Smooth muscle cell (in vitro differentiated cells): ENCODE measurements around the gene ABCC1. TPM values are rescaled to one million over a fixed set of nuclear protein-coding genes. Genes with fewer than 3 reads are reported as not detected.

Source experiments
- DNase-seq: peaks from one replicate; lab custom pipeline; 2025; ENCODE audit not compliant: unreplicated experiment; lab: John Stamatoyannopoulos, UW
- H2AFZ ChIP-seq: fragments of 200-600 bp; sonication (generic); 2 replicates; pipeline ENCODE4 v1.6.0; 2016; ENCODE audit warnings: antibody characterized with exemption, low read depth, mild to moderate bottlenecking
- H3F3A ChIP-seq: fragments of 200-600 bp; sonication (generic); 2 replicates; pipeline ENCODE4 v1.6.0; 2017; ENCODE audit warnings: antibody characterized with exemption, low read depth
- H3K27ac ChIP-seq: fragments of 200-600 bp; sonication (generic); 2 replicates; pipeline ENCODE4 v1.5.1; 2016; ENCODE audit warnings: low read depth, mild to moderate bottlenecking
- H3K27me3 ChIP-seq: fragments of 200-600 bp; sonication (generic); 2 replicates; pipeline ENCODE4 v1.6.1; 2016; ENCODE audit warnings: low read depth, mild to moderate bottlenecking
- H3K36me3 ChIP-seq: fragments of 200-600 bp; sonication (generic); 2 replicates; pipeline ENCODE4 v1.5.1; 2016; ENCODE audit warnings: low read depth
- H3K4me1 ChIP-seq: fragments of 200-600 bp; sonication (generic); 2 replicates; pipeline ENCODE4 v1.5.1; 2016; ENCODE audit warnings: low read depth
- H3K4me2 ChIP-seq: fragments of 200-600 bp; sonication (generic); 2 replicates; pipeline ENCODE4 v1.6.0; 2016; ENCODE audit warnings: mild to moderate bottlenecking
- H3K4me3 ChIP-seq: fragments of 200-600 bp; sonication (generic); 2 replicates; pipeline ENCODE4 v1.5.1; 2016; ENCODE audit warnings: mild to moderate bottlenecking
- H3K79me2 ChIP-seq: fragments of 200-600 bp; sonication (generic); 2 replicates; pipeline ENCODE4 v1.6.0; 2016; ENCODE audit warnings: low read depth, mild to moderate bottlenecking
- H3K9ac ChIP-seq: fragments of 200-600 bp; sonication (generic); 2 replicates; pipeline ENCODE4 v1.6.0; 2016; ENCODE audit warnings: low read depth
- H3K9me3 ChIP-seq: fragments of 200-600 bp; sonication (generic); replicated peaks from 2 replicates; pipeline ENCODE4 v1.5.1; 2016; ENCODE audit warnings: low read depth
- H4K20me1 ChIP-seq: fragments of 200-600 bp; sonication (generic); 2 replicates; pipeline ENCODE4 v1.6.0; 2016; ENCODE audit warnings: low read depth
- WGBS: methylation state at CpG from one replicate; pipeline ENCODE4 v1.1.7; 2016; ENCODE audit warnings: low lambda C conversion rate; 5-methylcytosine and 5-hydroxymethylcytosine counted together
- polyA plus RNA-seq: library from polyadenylated mRNA; unstranded; fragments of >200 nt; fragmentation: Nextera tagmentation; extraction: Ambion mirVana; gene quantifications from 2 replicates; pipeline ENCODE4 v1.2.1, GENCODE V29; 2016
- total RNA-seq: library from RNA; depleted of rRNA; stranded (reverse); fragments of >200 nt; gene quantifications from 2 replicates; pipeline ENCODE4 v1.2.3, GENCODE V29; 2014
- TF ChIP-seq, protein P1 (sequence below): fragments of 200-600 bp; sonication (generic); IDR thresholded peaks from 2 replicates; pipeline ENCODE4 v1.5.1; 2017; ENCODE audit warnings: borderline replicate concordance, mild to moderate bottlenecking, antibody characterized with exemption; ENCODE audit not compliant: insufficient read depth, poor library complexity, severe bottlenecking

ABCC1 gene
- total and polyA plus RNA-seq, 2 experiments from 2014 or later, result 10.2 to 22.7 TPM

DNA sequence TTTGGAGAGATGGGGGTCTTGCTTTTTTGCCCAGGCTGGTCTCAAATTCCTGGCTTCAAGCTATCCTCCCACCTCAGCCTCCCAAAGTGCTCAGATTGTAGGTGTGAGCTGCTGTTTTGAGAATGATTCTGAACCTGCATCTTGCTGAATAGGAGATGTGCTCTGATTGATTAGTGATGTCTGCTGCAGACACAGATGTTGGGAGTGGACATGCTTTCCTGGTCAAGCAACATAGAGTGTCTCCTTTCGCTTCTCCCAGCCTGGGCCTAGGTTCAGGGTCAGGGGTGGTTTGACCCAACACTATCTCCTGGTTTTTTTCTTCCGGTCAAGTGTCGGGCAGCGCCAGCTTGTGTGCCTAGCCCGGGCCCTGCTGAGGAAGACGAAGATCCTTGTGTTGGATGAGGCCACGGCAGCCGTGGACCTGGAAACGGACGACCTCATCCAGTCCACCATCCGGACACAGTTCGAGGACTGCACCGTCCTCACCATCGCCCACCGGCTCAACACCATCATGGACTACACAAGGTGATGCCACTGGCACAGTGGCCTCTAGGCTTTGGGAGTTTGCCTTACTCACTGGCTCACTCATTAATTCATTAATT lies 188.7 kb downstream of the ABCC1 start:
- Histone ChIP-seq H3K27me3 (no peaks in the 10 kb centered on the region), H3K4me2 (no peak overlapping the region), H3K27ac (no peak overlapping the region), H3F3A (no peaks in the 10 kb centered on the region), H4K20me1 (no peaks in the 10 kb centered on the region), H3K79me2 (no peaks in the 10 kb centered on the region), H3K4me3 (no peak overlapping the region), H3K36me3 (no peaks in the 10 kb centered on the region), H3K4me1 (no peaks in the 10 kb centered on the region), H3K9ac (no peak overlapping the region), H3K9me3 (no peaks in the 10 kb centered on the region), H2AFZ (no peak overlapping the region)
- TF ChIP-seq, protein P1, sequence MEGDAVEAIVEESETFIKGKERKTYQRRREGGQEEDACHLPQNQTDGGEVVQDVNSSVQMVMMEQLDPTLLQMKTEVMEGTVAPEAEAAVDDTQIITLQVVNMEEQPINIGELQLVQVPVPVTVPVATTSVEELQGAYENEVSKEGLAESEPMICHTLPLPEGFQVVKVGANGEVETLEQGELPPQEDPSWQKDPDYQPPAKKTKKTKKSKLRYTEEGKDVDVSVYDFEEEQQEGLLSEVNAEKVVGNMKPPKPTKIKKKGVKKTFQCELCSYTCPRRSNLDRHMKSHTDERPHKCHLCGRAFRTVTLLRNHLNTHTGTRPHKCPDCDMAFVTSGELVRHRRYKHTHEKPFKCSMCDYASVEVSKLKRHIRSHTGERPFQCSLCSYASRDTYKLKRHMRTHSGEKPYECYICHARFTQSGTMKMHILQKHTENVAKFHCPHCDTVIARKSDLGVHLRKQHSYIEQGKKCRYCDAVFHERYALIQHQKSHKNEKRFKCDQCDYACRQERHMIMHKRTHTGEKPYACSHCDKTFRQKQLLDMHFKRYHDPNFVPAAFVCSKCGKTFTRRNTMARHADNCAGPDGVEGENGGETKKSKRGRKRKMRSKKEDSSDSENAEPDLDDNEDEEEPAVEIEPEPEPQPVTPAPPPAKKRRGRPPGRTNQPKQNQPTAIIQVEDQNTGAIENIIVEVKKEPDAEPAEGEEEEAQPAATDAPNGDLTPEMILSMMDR, result no peak
- DNase-seq, result no peak
- over 99% methylated on average over 15 of the region's 15 CpGs for WGBS

- no peak overlapping the region for H2AFZ ChIP-seq
- 98% methylated on average over 10 of the region's 10 CpGs for WGBS
- no peaks in the 10 kb centered on the region for H3K4me1 ChIP-seq
- no peaks in the 10 kb centered on the region for H3K36me3 ChIP-seq
- H3K4me3 ChIP-seq, result no peak overlapping the region
- TF ChIP-seq, protein P1, result no peak
- no peaks in the 10 kb centered on the region for H3K9me3 ChIP-seq
- no peak overlapping the region for H3K9ac ChIP-seq
- H3K27ac ChIP-seq, result no peak overlapping the region
- no peaks in the 10 kb centered on the region for H3K27me3 ChIP-seq
- H4K20me1 ChIP-seq, result no peaks in the 10 kb centered on the region
- H3K4me2 ChIP-seq, result no peak overlapping the region
- no peak for DNase-seq
- H3F3A ChIP-seq, result no peaks in the 10 kb centered on the region
- no peaks in the 10 kb centered on the region for H3K79me2 ChIP-seq
These were observed 189.6 kb downstream of the ABCC1 start for GRCh38 chr16:16139061-16139460.

DNA sequence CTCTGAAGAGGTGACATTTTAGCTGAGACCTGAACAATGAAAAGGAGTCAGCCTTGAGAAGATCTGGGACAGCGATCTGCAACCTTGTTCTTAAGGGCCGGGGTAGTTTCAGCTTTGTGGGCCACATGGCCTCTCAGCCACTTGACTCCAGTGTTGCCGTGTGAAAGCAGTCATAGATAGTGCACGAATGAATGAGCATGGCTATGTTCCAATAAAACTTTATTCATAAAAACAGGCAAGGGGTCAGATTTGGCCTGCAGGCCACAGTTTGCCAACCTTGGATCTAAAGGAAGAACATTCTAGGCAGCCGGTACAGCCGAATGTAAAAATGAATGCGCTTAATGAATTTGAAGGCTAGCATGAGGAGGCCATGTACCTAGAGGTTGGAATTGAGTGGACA lies 190.4 kb downstream of the ABCC1 start:
- no peak overlapping the region for H2AFZ ChIP-seq
- WGBS, result 94% methylated on average over 7 of the region's 7 CpGs
- H3K27ac ChIP-seq, result no peak overlapping the region
- no peaks in the 10 kb centered on the region for H3K36me3 ChIP-seq
- TF ChIP-seq, protein P1, result no peak
- no peaks in the 10 kb centered on the region for H3K27me3 ChIP-seq
- no peak for DNase-seq
- H3K4me1 ChIP-seq, result no peaks in the 10 kb centered on the region
- H4K20me1 ChIP-seq, result no peaks in the 10 kb centered on the region
- no peak overlapping the region for H3K9ac ChIP-seq
- no peaks in the 10 kb centered on the region for H3F3A ChIP-seq
- H3K9me3 ChIP-seq, result no peaks in the 10 kb centered on the region
- H3K4me2 ChIP-seq, result no peak overlapping the region
- H3K4me3 ChIP-seq, result no peak overlapping the region
- no peaks in the 10 kb centered on the region for H3K79me2 ChIP-seq

- Histone ChIP-seq H2AFZ (no peak overlapping the region), H3K9me3 (no peaks in the 10 kb centered on the region), H3K27me3 (no peaks in the 10 kb centered on the region), H4K20me1 (no peaks in the 10 kb centered on the region), H3F3A (no peaks in the 10 kb centered on the region), H3K4me3 (no peak overlapping the region), H3K27ac (no peak overlapping the region), H3K4me1 (no peaks in the 10 kb centered on the region), H3K9ac (no peak overlapping the region), H3K79me2 (no peaks in the 10 kb centered on the region), H3K36me3 (no peaks in the 10 kb centered on the region), H3K4me2 (no peak overlapping the region)
- WGBS, result 89% methylated on average over 4 of the region's 4 CpGs
- TF ChIP-seq, protein P1, result no peak
- no peak for DNase-seq
These were observed 191.1 kb downstream of the ABCC1 start for GRCh38 chr16:16140537-16140936.
